Measurements from ENCODE around the gene GCNA. TPM values are rescaled to one million over a fixed set of nuclear protein-coding genes. Genes with fewer than 3 reads are reported as not detected.

GCNA gene
- total RNA-seq, 1 experiment from 2014 or later = 2.9 TPM

GRCh38 chrX:71534773-71535544 lies 43.3 kb upstream of the GCNA start:
- H3K9me3 ChIP-seq (ENCODE audit: low read length) = no peaks in the 10 kb centered on the region
- H3K9me2 ChIP-seq (replicated peaks; ENCODE audit: low read length) = no peaks in the 10 kb centered on the region
- no TSS peak for BruUV-seq (replicated peaks)
- TF ChIP-seq EZH2phosphoT487 (IDR thresholded peaks at IDR 0.05; ENCODE audit: borderline replicate concordance, low read length) (no peak), EZH2 (IDR thresholded peaks at IDR 0.05; ENCODE audit: low read length, unreplicated experiment) (no peak)
- TF ChIP-seq, protein P1, sequence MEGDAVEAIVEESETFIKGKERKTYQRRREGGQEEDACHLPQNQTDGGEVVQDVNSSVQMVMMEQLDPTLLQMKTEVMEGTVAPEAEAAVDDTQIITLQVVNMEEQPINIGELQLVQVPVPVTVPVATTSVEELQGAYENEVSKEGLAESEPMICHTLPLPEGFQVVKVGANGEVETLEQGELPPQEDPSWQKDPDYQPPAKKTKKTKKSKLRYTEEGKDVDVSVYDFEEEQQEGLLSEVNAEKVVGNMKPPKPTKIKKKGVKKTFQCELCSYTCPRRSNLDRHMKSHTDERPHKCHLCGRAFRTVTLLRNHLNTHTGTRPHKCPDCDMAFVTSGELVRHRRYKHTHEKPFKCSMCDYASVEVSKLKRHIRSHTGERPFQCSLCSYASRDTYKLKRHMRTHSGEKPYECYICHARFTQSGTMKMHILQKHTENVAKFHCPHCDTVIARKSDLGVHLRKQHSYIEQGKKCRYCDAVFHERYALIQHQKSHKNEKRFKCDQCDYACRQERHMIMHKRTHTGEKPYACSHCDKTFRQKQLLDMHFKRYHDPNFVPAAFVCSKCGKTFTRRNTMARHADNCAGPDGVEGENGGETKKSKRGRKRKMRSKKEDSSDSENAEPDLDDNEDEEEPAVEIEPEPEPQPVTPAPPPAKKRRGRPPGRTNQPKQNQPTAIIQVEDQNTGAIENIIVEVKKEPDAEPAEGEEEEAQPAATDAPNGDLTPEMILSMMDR (conservative IDR thresholded peaks at IDR 0.05; ENCODE audit: low read depth, low read length) = no peak
- peaks cover 59% of the 10 kb centered on the region for H4K20me1 ChIP-seq (ENCODE audit: low read length)
- H3K36me3 ChIP-seq (ENCODE audit: low read depth, low read length) = peaks cover 23% of the 10 kb centered on the region
- 0 out of 2 replicates have a peak overlapping the region, but pooled peaks have one; percentile 79 for H3K27ac ChIP-seq (ENCODE audit: low read length)
- CTCF ChIA-PET = no interaction called here
- peak overlapping the region; percentile 90 for H3K4me3 ChIP-seq (ENCODE audit: low read length)
- peak overlapping the region; percentile 93 for H3K9ac ChIP-seq (ENCODE audit: low read length)
- ATAC-seq (no peak), DNase-seq (peak; percentile 14)
- intact Hi-C loops (cut with micrococcal nuclease) = no loop called here
- H3K4me2 ChIP-seq (ENCODE audit: low read length) = peak overlapping the region; percentile 96
- H3F3A ChIP-seq (ENCODE audit: low read length, unreplicated experiment) = no peaks in the 10 kb centered on the region
- H3K79me2 ChIP-seq (ENCODE audit: low read length) = peaks cover 71% of the 10 kb centered on the region
- no peaks in the 10 kb centered on the region for H3K27me3 ChIP-seq (ENCODE audit: low read length)
- no peak overlapping the region for H2AFZ ChIP-seq (ENCODE audit: low read length)
- POLR2A ChIA-PET (ENCODE audit: unreplicated experiment) = interaction anchor here (0.6 to 0.8 kb wide), 2 partner anchors 8 to 169 kb away, joined by 8 to 12 read pairs; partner anchors contain the start of gene TAF1
- H3K4me1 ChIP-seq (ENCODE audit: insufficient read depth, low read length) = peaks cover 35% of the 10 kb centered on the region

GRCh38 chrX:71536285-71536684 lies 42.0 kb upstream of the GCNA start:
- peak overlapping the region; percentile 93; the same call in 1 of the 2 replicates for H3K9ac ChIP-seq (ENCODE audit: low read length)
- CTCF ChIA-PET = no interaction called here
- H3F3A ChIP-seq (ENCODE audit: low read length, unreplicated experiment) = peaks cover 4% of the 10 kb centered on the region
- no peak overlapping the region for H3K27ac ChIP-seq (ENCODE audit: low read length)
- H3K9me2 ChIP-seq (replicated peaks; ENCODE audit: low read length) = no peaks in the 10 kb centered on the region
- H3K36me3 ChIP-seq (ENCODE audit: low read depth, low read length) = peaks cover 27% of the 10 kb centered on the region
- no peak for DNase-seq
- peaks cover 84% of the 10 kb centered on the region for H3K79me2 ChIP-seq (ENCODE audit: low read length)
- peak overlapping the region; percentile 90 for H3K4me3 ChIP-seq (ENCODE audit: low read length)
- intact Hi-C loops (cut with micrococcal nuclease) = no loop called here
- H4K20me1 ChIP-seq (ENCODE audit: low read length) = peaks cover 73% of the 10 kb centered on the region
- POLR2A ChIA-PET (ENCODE audit: unreplicated experiment) = no interaction called here
- peaks cover 47% of the 10 kb centered on the region for H3K4me1 ChIP-seq (ENCODE audit: insufficient read depth, low read length)
- no peak for TF ChIP-seq EZH2 (IDR thresholded peaks at IDR 0.05; ENCODE audit: low read length, unreplicated experiment)
- TF ChIP-seq, protein P1 (conservative IDR thresholded peaks at IDR 0.05; ENCODE audit: low read depth, low read length) = no peak
- no peak for TF ChIP-seq EZH2phosphoT487 (IDR thresholded peaks at IDR 0.05; ENCODE audit: borderline replicate concordance, low read length)
- no peaks in the 10 kb centered on the region for H3K27me3 ChIP-seq (ENCODE audit: low read length)
- H2AFZ ChIP-seq (ENCODE audit: low read length) = no peak overlapping the region
- BruUV-seq (replicated peaks) = no TSS peak
- H3K9me3 ChIP-seq (ENCODE audit: low read length) = no peaks in the 10 kb centered on the region
- peak overlapping the region; percentile 96 for H3K4me2 ChIP-seq (ENCODE audit: low read length)
- ATAC-seq = no peak

- intact Hi-C loops (cut with micrococcal nuclease) = no loop called here
- H3F3A ChIP-seq (ENCODE audit: low read length, unreplicated experiment) = peaks cover 14% of the 10 kb centered on the region
- peaks cover 30% of the 10 kb centered on the region for H3K36me3 ChIP-seq (ENCODE audit: low read depth, low read length)
- H3K4me1 ChIP-seq (ENCODE audit: insufficient read depth, low read length) = peaks cover 54% of the 10 kb centered on the region
- no TSS peak for BruUV-seq (replicated peaks)
- DNase-seq (no peak), ATAC-seq (no peak)
- TF ChIP-seq EZH2 (IDR thresholded peaks at IDR 0.05; ENCODE audit: low read length, unreplicated experiment) (no peak), EZH2phosphoT487 (IDR thresholded peaks at IDR 0.05; ENCODE audit: borderline replicate concordance, low read length) (no peak)
- TF ChIP-seq, protein P1 (conservative IDR thresholded peaks at IDR 0.05; ENCODE audit: low read depth, low read length) = no peak
- H3K27me3 ChIP-seq (ENCODE audit: low read length) = no peaks in the 10 kb centered on the region
- peaks cover 99% of the 10 kb centered on the region for H3K79me2 ChIP-seq (ENCODE audit: low read length)
- H4K20me1 ChIP-seq (ENCODE audit: low read length) = peaks cover 87% of the 10 kb centered on the region
- peak overlapping the region; percentile 8; the same call in 1 of the 2 replicates for H3K4me2 ChIP-seq (ENCODE audit: low read length)
- ChIA-PET POLR2A (ENCODE audit: unreplicated experiment) (no interaction called here), CTCF (no interaction called here)
- H3K27ac ChIP-seq (ENCODE audit: low read length) = no peak overlapping the region
- H3K9me2 ChIP-seq (replicated peaks; ENCODE audit: low read length) = no peaks in the 10 kb centered on the region
- no peak overlapping the region for H3K9ac ChIP-seq (ENCODE audit: low read length)
- no peak overlapping the region for H3K4me3 ChIP-seq (ENCODE audit: low read length)
- H2AFZ ChIP-seq (ENCODE audit: low read length) = no peak overlapping the region
- no peaks in the 10 kb centered on the region for H3K9me3 ChIP-seq (ENCODE audit: low read length)
These were observed 40.5 kb upstream of the GCNA start for GRCh38 chrX:71537743-71538142.

Data from PC-3 (cell line).